GM03348 (cell line): ENCODE results near the gene FARSA.
"Not testable (repeated sequence)": the region's sequence is repeated elsewhere in the genome, so short reads cannot be mapped to it uniquely, and the experiment has no call there.

Experiments used
- DNase-seq: peaks from one replicate; pipeline ENCODE4 v3.0.0; 2012; ENCODE audit warnings: low spot score

Gene FARSA

DNA sequence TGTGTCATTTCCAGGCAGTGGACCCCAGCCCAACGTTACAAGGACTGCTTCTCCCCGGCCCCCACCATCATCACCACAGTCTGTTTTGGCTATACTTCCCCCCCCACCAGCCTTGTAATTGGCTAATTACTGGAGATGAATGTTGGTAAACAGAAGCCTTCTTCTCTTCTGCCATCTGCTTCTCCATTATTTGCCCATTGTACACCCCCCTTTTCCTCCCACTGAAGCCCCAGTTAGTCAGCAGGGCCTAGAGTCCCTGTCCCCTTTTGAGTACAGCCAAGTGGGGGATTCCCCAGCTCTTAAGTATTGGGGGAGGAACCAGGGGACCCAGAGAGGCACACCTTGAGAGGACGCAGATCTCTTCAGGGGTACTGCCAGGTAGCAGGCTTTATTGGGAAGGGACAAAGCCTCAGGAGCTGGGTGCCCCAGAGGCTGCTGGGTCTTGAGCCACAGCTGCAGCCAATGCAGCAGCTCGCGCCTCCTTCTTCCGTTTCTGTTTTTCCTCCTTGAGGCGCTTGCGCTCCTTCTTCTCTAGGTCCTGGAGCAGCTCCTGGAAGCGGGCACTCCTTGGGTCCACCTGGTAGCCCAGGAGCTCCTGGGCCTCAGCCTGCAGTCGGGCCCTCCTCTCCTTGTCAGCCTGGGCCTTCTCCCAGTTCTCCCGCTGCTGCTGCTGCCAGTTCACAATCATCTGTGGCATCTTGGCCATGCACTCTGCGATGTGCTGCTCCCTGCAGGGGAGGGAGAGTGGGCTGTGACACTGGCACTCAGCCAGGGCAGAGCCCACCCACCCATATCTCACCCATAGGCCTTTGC is 20.5 kb upstream of the FARSA start:
- no peak for DNase-seq

DNA sequence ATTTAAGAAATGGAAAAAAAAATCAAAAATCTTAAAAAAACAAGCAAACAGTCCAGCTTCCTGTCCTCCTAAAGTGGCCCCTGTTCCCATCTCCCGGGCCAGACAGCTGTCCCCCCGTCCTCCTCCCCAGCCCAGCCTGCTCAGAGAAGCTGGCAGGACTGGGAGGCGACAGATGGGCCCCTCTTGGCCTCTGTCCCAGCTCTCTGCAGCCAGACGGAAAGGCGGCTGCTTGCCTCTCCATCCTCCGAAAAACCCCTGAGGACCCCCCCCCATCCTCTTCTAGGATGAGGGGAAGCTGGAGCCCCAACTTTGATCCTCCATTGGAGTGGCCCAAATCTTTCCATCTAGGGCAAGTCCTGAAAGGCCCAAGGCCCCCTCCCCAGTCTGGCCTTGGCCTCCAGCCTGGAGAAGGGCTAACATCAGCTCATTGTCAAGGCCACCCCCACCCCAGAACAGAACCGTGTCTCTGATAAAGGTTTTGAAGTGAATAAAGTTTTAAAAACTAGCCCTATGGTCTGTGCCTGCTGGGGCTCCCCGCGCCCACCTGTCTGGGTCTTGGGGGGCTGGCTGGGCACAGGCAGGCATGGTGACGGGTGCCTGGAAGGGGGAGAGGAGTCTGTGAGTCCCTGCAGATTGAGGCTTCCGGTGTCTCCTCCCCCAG is 19.8 kb upstream of the FARSA start:
- peak; percentile 37 for DNase-seq

DNA sequence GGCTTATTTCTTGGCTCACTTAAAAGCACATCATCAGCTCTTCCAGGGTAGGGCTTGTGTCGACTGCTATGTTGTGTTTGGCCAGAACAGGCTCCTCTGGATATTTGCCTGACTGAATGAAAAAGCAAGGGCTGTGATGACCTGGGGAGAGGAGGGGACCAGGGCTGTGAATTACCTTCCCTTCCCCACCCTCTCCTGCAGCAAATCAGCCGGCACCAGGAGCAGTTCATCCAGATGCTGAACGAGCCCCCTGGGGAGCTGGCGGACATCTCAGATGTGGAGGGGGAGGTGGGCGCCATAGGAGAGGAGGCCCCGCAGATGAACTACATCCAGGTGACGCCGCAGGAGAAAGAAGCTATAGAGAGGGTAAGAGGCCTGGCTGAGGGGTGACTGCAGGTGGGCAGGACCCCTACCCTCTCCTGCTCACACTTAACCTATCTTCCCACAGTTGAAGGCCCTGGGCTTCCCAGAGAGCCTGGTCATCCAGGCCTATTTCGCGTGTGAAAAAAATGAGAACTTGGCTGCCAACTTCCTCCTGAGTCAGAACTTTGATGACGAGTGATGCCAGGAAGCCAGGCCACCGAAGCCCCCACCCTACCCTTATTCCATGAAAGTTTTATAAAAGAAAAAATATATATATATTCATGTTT is 19.1 kb upstream of the FARSA start:
- DNase-seq: peak; percentile 78

DNA sequence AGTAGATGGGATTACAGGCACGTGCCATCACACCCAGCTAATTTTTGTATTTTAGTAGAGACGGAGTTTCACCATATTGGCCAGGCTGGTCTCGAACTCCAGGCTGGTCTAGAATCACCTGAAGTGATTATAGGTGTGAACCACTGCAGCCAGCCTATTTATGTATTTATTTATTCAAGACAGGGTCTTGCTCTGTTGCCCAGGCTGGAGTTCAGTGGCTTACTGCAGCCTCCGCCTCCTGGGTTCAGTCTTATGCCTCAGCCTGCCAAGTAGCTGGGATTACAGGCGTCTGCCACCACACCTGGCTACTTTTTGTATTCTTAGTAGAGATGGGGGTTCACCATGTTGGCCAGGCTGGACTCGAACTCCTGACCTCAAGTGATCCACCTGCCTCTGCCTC is 18.5 kb upstream of the FARSA start:
- DNase-seq: not testable (repeated sequence)

DNA sequence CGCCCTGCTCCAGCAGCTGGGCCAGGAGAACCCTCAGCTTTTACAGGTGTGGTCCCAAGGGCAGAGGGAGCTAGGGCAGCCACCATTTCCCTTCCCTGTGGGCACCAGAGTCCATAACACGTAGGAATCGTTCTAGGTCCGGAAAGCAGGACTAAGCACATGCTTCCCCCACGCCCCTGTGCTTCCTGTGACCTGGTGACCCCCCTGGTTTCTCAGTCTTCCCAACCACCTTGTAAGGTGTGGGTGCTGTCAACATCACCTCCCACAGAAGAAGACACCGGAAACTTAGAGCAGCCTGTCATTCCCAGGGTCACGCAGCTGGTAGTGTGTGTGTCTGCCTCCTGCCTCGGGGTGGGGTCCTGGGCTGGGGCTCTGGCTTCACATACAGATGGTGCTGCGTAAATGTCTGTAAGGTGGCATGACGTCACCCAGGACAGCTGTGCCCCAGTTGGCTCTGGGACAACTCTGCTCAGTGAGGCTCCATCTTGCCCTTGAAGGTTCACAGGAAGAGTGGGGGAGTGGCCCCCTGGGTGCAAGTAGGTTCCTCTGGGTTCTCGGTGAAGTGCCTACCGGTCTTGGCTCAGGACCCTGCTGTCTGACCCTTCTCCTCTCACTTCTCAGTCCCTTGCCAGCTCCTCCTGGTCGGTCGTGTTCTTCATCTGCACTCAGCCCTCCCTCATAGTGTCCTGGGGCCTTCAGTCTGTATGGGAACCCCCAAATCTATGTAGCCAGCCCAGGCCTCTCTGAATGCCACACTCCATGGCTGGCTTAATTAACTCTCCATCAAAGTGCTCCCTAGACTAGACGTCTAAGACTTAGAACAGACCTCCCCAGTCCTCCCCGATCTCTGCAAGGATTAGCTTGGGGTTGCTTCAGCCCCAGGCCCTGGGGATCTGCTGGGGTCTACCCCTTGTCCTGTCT is 16.1 kb upstream of the FARSA start:
- no peak for DNase-seq

DNA sequence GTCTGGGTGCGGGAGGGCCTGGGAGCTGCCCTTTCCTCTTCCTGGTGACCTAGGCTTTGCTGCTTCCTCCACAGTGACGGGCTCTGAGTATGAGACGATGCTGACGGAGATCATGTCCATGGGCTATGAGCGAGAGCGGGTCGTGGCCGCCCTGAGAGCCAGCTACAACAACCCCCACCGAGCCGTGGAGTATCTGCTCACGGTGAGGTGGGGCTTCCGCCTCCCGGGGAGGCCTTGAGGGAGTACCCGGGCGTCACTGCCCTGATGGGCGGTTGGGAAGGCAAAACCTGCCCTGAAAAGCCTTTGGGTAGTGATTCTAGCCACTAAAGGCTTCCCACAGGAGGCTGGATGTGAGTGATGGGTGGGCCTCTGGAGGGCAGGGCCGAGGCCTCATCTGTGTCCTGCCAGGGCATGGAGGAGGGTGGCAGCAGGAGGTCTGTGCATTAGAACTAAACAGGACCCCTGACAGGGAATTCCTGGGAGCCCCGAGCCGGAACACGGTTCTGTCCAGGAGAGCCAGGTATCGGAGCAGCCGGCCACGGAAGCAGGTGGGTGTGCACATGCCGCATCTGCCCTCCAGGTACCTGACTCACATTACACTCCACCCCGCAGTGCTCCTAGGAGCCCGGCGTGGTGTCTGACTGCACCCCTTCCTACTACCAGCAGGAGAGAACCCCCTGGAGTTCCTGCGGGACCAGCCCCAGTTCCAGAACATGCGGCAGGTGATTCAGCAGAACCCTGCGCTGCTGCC is 15.3 kb upstream of the FARSA start:
- DNase-seq: no peak

DNA sequence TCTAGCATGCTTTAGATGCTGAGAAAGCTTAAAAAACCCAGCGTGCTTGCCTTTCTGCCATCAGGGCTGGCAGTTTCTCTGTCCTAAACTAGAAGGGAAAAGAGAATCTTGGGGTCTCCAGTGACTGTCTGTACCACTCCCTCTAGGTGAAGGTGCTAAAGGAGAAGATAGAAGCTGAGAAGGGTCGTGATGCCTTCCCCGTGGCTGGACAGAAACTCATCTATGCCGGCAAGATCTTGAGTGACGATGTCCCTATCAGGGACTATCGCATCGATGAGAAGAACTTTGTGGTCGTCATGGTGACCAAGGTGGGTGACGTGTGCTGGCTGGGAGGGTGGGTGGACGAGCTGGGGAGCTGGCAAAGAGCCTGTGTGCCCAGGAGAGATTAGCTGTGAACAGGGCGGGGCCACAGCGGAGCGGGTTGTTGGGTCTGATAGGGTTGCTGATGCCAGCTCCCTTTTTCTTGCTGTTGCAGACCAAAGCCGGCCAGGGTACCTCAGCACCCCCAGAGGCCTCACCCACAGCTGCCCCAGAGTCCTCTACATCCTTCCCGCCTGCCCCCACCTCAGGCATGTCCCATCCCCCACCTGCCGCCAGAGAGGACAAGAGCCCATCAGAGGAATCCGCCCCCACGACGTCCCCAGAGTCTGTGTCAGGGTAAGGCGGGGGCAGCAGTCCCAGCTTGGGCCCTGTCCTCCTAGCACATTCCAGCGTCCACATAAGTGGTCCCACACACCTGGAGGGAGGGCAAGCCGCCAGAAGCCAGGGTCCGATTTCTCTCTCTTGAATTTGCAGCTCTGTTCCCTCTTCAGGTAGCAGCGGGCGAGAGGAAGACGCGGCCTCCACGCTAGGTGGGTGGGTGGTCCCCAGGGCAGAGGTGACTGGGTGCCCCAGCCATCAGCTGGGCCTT is 14.4 kb upstream of the FARSA start:
- DNase-seq: no peak

DNA sequence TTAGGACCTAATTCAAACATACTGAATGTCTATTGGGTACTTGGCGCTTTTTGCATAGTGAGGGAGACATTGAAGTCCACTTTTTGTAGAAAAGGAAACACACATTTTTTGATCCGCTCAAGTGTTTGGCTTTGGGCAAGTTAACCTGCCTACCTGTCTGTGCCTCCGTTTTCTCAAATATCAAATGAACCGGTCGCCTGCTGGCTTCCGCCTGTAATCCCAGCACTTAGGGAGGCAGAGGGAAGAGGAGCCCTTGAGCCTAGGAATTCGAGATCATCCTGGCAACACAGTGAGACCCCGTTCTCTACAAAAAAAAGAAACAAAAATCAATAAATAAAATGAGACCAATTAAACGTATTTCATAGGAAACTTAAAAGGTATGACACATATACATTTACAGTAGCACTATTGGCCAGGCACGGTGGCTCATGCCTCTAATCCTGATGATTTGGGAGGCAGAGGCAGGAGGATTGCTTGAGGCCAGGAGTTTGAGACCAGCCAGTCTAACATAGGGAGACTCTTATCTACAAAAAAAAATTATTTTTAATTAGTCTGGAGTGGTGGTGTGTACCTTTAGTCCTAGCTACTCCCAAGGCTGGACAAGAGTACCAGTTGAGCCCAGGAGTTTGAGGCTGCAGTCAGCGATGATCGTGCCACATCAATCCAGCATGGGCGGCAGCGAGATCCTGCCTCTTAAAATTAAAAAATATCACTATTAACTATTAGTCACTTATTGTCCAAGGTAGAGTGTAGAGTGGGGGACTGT is 13.4 kb upstream of the FARSA start:
- DNase-seq: no peak

DNA sequence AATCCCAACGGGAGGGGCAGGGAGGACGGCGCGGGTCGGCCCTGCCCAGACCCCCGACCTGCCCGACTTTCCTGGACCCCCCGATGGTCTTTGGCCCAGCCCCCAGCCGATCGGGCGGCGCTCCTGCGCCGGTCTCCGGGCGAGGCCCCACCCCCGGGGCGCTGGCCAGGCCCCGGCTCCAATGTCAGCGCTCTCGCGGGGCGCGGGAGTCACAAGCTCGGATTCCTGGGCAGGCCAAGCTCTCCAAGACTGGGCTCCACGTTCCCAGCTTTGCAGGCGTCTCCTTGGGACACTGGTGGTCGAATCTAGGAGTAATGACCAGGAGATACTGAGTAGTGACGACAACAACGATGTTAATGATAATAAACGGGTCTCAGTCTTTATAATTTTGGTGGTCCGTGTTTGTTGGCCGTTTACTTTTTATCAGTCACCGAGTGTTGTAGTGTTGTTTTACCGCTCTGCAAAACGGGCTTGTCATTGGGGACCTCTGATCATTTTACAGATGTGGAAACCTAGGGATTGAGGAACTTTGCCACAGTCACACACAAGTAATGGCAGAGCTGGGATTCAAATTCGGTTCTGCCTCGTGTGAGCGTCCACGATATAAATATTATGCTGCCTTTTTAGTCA is 12.7 kb upstream of the FARSA start:
- DNase-seq: peak; percentile 91

DNA sequence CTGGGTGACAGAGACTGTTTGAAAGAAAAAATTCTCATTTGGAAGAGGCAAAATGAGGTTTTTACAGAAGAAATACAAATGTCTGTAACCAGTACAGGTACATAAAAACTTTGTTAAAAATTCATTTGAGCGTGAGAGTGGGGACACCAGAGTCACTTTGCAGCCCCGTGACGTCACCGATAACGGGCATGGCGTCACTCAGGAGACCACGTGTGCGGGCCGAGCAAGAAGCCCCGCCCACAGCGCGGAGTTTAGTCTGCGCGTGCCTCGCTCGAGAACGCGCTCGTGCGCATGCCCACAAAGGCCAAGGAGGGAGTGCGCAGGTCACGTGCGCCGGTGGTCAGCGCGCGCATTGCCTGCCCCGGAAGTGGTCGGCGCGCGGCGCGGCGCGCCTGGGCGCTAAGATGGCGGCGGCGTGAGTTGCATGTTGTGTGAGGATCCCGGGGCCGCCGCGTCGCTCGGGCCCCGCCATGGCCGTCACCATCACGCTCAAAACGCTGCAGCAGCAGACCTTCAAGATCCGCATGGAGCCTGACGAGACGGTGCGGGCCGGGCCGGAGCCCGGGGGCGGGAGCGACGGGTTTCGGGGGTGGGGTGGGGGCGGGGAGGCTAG is 12.1 kb upstream of the FARSA start, which contains the start of gene RAD23A:
Gene RAD23A (plus strand): TSS at position 384 of the 613 bp plus-strand sequence. CDS start 87 bp downstream, at position 471.
- peak; percentile 97 for DNase-seq

DNA sequence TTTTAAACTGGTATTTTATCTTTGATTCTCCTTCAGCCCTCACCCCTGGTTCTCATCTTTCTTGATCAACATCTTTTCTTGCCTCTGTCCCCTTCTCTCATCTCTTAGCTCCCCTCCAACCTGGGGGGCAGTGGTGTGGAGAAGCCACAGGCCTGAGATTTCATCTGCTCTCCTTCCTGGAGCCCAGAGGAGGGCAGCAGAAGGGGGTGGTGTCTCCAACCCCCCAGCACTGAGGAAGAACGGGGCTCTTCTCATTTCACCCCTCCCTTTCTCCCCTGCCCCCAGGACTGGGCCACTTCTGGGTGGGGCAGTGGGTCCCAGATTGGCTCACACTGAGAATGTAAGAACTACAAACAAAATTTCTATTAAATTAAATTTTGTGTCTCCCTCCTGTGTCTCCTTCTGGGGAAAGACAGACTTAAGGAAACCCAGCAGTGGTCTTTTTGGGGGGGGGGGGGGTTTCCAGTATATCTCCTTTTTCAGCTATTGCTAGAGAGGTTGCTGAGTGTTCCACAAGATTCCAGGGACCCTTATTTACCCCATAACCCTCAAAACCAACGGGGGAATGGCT is 10.7 kb upstream of the FARSA start:
- no peak for DNase-seq

DNA sequence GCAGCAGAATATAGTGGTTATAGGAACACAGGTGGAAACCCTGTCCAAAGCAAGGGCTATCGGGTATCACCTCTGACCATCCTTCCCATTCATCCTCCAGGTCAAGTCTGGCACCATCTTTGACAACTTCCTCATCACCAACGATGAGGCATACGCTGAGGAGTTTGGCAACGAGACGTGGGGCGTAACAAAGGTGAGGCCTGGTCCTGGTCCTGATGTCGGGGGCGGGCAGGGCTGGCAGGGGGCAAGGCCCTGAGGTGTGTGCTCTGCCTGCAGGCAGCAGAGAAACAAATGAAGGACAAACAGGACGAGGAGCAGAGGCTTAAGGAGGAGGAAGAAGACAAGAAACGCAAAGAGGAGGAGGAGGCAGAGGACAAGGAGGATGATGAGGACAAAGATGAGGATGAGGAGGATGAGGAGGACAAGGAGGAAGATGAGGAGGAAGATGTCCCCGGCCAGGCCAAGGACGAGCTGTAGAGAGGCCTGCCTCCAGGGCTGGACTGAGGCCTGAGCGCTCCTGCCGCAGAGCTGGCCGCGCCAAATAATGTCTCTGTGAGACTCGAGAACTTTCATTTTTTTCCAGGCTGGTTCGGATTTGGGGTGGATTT is 10.0 kb upstream of the FARSA start:
- no peak for DNase-seq

DNA sequence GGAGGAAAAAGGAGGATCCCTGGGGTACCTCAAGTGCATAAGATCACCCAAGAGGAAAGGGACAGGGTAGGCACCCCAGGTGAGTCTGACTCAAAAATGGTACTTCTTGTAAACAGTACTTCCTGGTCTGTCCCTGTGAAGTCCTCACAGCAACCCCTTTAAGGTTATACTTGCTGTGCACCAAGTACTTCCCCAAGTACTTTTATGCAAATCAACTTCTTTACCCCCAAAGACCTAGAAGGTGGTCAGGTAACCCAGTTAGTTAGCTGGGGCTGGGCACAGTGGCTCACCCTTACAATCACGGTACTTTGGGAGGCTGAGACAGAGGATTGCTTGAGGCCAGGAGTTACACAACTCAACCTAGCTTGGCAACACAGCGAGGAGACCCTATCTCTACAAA is 7.4 kb upstream of the FARSA start:
- DNase-seq: no peak

DNA sequence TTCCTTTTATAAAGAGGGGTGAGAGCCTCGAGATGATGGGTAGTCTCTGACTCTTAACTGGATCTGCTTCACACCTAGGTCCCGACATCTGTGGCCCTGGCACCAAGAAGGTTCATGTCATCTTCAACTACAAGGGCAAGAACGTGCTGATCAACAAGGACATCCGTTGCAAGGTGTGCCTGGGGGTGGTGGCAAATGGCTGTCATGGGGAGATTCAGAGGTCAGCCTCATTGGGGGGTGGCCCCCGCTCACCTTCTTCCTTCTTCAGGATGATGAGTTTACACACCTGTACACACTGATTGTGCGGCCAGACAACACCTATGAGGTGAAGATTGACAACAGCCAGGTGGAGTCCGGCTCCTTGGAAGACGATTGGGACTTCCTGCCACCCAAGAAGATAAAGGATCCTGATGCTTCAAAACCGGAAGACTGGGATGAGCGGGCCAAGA is 6.5 kb upstream of the FARSA start:
- no peak for DNase-seq

DNA sequence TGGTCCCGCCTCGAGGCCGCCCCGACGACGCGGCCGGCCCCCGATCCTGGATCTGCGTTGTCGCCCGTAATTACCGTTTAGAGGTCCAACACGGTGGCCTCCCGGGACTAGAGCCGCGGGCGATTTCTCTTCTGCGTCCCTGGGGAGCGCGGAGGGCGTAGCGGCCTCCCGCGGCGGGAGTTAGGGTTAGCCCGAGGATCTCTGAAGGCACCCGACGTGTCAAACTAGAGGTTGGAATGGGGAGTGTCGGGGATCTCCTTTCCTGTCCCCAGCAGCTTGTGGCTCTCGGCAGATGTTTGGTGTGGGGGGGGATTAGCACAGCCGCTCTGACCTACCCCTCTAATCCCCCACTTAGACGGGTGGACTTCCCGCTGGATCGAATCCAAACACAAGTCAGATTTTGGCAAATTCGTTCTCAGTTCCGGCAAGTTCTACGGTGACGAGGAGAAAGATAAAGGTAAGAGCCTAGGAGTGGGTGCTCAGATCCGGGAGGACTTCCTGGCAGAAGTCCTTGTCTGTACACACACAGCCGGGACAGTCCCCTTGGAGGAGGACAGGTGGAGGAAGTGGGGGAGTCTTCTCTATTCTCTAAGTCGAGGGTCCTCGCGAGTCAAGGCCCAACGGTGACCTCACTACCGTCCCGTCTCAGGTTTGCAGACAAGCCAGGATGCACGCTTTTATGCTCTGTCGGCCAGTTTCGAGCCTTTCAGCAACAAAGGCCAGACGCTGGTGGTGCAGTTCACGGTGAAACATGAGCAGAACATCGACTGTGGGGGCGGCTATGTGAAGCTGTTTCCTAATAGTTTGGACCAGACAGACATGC is 5.5 kb upstream of the FARSA start:
- peak; percentile 56 for DNase-seq

DNA sequence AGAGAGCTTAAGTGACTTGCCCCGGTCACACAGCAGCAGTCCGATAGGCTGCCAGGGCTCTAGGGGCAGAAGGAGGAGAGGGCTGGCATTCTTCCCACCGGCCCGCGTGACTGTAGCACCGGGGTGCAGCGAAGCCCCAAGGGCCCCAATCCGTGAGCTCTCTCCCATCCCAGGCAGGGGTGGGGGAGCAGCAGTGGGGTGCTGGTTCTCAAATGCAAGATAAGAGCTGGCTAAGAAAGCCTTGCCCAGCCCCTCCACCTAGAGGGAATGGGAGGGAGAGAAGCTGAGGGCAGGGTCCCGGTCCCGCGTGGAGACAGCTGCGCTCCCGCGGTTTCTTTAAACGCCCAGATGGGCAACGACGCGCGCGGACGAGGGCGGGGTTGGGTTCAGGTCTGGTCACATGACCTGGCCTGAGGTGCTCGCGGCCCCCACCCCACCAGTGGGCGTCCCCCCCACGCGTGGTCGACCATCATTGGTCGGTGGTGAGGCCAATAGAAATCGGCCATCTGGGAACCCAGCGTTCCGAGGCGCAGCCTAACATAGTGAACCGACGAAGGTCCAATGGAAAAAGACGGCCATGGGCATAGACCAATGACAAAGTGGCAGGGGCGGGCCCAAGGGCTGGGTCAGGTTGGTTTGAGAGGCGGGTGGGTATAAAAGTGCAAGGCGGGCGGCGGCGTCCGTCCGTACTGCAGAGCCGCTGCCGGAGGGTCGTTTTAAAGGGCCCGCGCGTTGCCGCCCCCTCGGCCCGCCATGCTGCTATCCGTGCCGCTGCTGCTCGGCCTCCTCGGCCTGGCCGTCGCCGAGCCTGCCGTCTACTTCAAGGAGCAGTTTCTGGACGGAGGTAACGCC is 4.6 kb upstream of the FARSA start, which contains the start of gene CALR:
Gene CALR (plus strand): TSS at position 683 of the 852 bp plus-strand sequence. CDS start 71 bp downstream, at position 754.
- DNase-seq: peak; percentile 98
